DND-41 (cell line): ENCODE data around the gene TRAM2.

ENCODE experiments used
- CTCF ChIP-seq: IDR thresholded peaks from 2 replicates; pipeline ENCODE4 v1.5.1; 2012; ENCODE audit warnings: borderline replicate concordance, low read length, moderate library complexity, mild to moderate bottlenecking; ENCODE audit not compliant: poor library complexity, severe bottlenecking; ENCODE audit errors: extremely low read depth
- EZH2 ChIP-seq: IDR thresholded peaks from 3 replicates; pipeline ENCODE4 v1.6.1; 2012; ENCODE audit warnings: borderline replicate concordance, low read depth, mild to moderate bottlenecking, moderate library complexity, low read length, inconsistent platforms; ENCODE audit not compliant: severe bottlenecking

- TF ChIP-seq EZH2 (no peak), CTCF (no peak)
Measured at GRCh38 chr6:52545406-52546119, 31.3 kb downstream of the TRAM2 start.
